GM12872 (cell line): ENCODE measurements around the gene ABL2.

Experiments used
- CTCF ChIP-seq: IDR thresholded peaks from 3 replicates; pipeline ENCODE4 v1.5.1; 2011; ENCODE audit warnings: low read depth, mild to moderate bottlenecking, low read length, moderate library complexity; ENCODE audit not compliant: insufficient read depth

Gene ABL2

GRCh38 chr1:179146911-179147310 is 82.6 kb downstream of the ABL2 start:
- no peak for TF ChIP-seq CTCF

GRCh38 chr1:179146476-179146875 is 83.0 kb downstream of the ABL2 start:
- no peak for TF ChIP-seq CTCF

- no peak for TF ChIP-seq CTCF
These were observed 84.0 kb downstream of the ABL2 start for GRCh38 chr1:179145521-179145920.

- no peak for TF ChIP-seq CTCF
These were observed 84.9 kb downstream of the ABL2 start for GRCh38 chr1:179144626-179145025.

- no peak for TF ChIP-seq CTCF
These were observed 86.2 kb downstream of the ABL2 start for GRCh38 chr1:179143322-179143721.

- TF ChIP-seq CTCF: no peak
These were observed 86.6 kb downstream of the ABL2 start for GRCh38 chr1:179142889-179143299.

GRCh38 chr1:179141592-179142251 is 87.8 kb downstream of the ABL2 start:
- TF ChIP-seq CTCF: no peak
